ENCODE data around the gene TMEM255A. TPM values are rescaled to one million over a fixed set of nuclear protein-coding genes. Genes with fewer than 3 reads are reported as not detected.

The TMEM255A gene
- total and polyA plus RNA-seq, 2 of the 4 experiments (the other 2 are of a cell fraction), result 0.03 TPM; not detected in 1

DNA sequence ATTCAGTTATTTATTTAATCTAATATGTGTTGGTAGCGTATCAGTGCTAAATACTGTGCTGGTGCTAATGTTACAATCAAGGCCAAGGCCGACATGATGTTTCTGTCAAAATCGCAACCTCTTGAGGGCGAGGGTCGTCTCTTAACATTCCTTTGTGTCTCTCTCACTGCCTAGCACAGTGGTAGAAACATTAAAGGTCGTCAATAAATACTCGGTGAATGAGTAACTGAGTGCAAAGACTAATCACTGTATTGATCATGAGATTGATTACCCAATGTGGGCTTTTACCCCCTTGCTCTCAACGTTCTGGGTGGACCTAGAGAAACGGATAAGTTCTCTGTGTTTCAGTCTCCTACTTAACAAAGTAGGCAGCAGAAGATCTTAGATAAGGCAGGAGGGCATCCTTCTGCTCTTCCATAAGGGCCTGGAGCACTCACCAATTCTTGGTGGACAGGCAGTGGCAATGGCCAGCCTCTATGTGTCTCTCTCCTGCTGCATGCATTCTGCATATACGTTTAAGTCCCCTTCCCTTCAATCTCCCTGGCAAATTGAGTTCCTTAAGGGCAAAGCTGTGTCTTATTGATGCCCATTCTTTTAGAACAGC lies 30.1 kb downstream of the TMEM255A start:
- no CpG with 5 or more reads among the region's 10 CpGs for WGBS, 2 experiments (ENCODE audit: extremely low coverage in 2 of 2, insufficient read length in 1 of 2)
- TF ChIP-seq CHD1 (IDR thresholded peaks at IDR 0.05; ENCODE audit: low read depth, low read length), result no peak
- TF ChIP-seq RFX5 (IDR thresholded peaks at IDR 0.05; ENCODE audit: low read depth, low read length), result no peak
- no peak for TF ChIP-seq NFE2L2 (IDR thresholded peaks at IDR 0.05; ENCODE audit: low read depth, low read length)
- TF ChIP-seq RCOR1 (IDR thresholded peaks at IDR 0.05; ENCODE audit: insufficient replicate concordance, low read length), result no peak
- no peak for TF ChIP-seq FOS (IDR thresholded peaks at IDR 0.05; ENCODE audit: low read depth, low read length)
- no peak for TF ChIP-seq BHLHE40 (IDR thresholded peaks at IDR 0.05; ENCODE audit: low read depth, low read length)
- no peak for TF ChIP-seq MAZ (IDR thresholded peaks at IDR 0.05; ENCODE audit: borderline replicate concordance, low read depth, low read length)
- TF ChIP-seq, protein P1, sequence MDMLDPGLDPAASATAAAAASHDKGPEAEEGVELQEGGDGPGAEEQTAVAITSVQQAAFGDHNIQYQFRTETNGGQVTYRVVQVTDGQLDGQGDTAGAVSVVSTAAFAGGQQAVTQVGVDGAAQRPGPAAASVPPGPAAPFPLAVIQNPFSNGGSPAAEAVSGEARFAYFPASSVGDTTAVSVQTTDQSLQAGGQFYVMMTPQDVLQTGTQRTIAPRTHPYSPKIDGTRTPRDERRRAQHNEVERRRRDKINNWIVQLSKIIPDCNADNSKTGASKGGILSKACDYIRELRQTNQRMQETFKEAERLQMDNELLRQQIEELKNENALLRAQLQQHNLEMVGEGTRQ (IDR thresholded peaks at IDR 0.05; ENCODE audit: low read depth, low read length), result no peak
- TF ChIP-seq CEBPB (IDR thresholded peaks at IDR 0.05; ENCODE audit: low read depth, low read length), result no peak
- no peak for TF ChIP-seq POLR2A (IDR thresholded peaks at IDR 0.05; ENCODE audit: low read depth, low read length)
- no peak for TF ChIP-seq SMC3 (IDR thresholded peaks at IDR 0.05; ENCODE audit: low read depth, low read length)
- TF ChIP-seq, protein P2, sequence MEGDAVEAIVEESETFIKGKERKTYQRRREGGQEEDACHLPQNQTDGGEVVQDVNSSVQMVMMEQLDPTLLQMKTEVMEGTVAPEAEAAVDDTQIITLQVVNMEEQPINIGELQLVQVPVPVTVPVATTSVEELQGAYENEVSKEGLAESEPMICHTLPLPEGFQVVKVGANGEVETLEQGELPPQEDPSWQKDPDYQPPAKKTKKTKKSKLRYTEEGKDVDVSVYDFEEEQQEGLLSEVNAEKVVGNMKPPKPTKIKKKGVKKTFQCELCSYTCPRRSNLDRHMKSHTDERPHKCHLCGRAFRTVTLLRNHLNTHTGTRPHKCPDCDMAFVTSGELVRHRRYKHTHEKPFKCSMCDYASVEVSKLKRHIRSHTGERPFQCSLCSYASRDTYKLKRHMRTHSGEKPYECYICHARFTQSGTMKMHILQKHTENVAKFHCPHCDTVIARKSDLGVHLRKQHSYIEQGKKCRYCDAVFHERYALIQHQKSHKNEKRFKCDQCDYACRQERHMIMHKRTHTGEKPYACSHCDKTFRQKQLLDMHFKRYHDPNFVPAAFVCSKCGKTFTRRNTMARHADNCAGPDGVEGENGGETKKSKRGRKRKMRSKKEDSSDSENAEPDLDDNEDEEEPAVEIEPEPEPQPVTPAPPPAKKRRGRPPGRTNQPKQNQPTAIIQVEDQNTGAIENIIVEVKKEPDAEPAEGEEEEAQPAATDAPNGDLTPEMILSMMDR (conservative IDR thresholded peaks at IDR 0.05; ENCODE audit: low read depth, low read length), result no peak
- TF ChIP-seq RAD21 (IDR thresholded peaks at IDR 0.05; ENCODE audit: low read length), result no peak
- TF ChIP-seq, protein P3, sequence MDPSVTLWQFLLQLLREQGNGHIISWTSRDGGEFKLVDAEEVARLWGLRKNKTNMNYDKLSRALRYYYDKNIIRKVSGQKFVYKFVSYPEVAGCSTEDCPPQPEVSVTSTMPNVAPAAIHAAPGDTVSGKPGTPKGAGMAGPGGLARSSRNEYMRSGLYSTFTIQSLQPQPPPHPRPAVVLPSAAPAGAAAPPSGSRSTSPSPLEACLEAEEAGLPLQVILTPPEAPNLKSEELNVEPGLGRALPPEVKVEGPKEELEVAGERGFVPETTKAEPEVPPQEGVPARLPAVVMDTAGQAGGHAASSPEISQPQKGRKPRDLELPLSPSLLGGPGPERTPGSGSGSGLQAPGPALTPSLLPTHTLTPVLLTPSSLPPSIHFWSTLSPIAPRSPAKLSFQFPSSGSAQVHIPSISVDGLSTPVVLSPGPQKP (IDR thresholded peaks at IDR 0.05; ENCODE audit: borderline replicate concordance, low read depth, low read length), result no peak
- TF ChIP-seq MXI1 (IDR thresholded peaks at IDR 0.05; ENCODE audit: borderline replicate concordance, low read depth, low read length), result no peak
- no peak for TF ChIP-seq MAFK (IDR thresholded peaks at IDR 0.05; ENCODE audit: low read depth, low read length)

More for the DNA sequence above, 30.1 kb downstream of the TMEM255A start:
- Histone ChIP-seq H4K5ac (ENCODE audit: low read depth, low read length) (no peak overlapping the region), H3K9me1 (ENCODE audit: insufficient read depth, low read length) (no peaks in the 10 kb centered on the region), H2BK5ac (ENCODE audit: low read depth, low read length, poor library complexity, severe bottlenecking) (no peak overlapping the region), H3K27me3 (ENCODE audit: control insufficient read depth, insufficient read depth, low read length) (peaks cover 10% of the 10 kb centered on the region), H4K91ac (ENCODE audit: insufficient read depth, low read depth, low read length) (no peak overlapping the region), H3K9ac (ENCODE audit: low read depth, low read length) (no peak overlapping the region), H3K14ac (replicated peaks; ENCODE audit: low read depth, low read length) (no peak overlapping the region), H2BK15ac (ENCODE audit: low read depth, low read length) (no peak overlapping the region), H3K18ac (ENCODE audit: low read depth, low read length) (no peak overlapping the region), H3K79me1 (ENCODE audit: low read depth in 1 of 2, low read length in 2 of 2) (no peaks in the 10 kb centered on the region), H2BK20ac (ENCODE audit: low read depth, low read length) (no peak overlapping the region), H2BK120ac (ENCODE audit: low read depth, low read length) (no peak overlapping the region), H3K23ac (ENCODE audit: low read depth, low read length) (no peak overlapping the region), H3K9me3 (ENCODE audit: control insufficient read depth, insufficient read depth, low read length) (no peaks in the 10 kb centered on the region), H2AK5ac (ENCODE audit: low read depth, low read length) (no peak overlapping the region), H3K27ac (ENCODE audit: insufficient read depth, low read length) (no peak overlapping the region), H4K8ac (ENCODE audit: low read depth in 2 of 2, low read length in 2 of 2) (no peak overlapping the region), H4K20me1 (ENCODE audit: insufficient read depth, low read length) (no peaks in the 10 kb centered on the region), H3K4me1 (ENCODE audit: control insufficient read depth, insufficient read depth, low read length) (no peaks in the 10 kb centered on the region), H3K4me2 (ENCODE audit: low read depth, low read length) (no peak overlapping the region), H2AK9ac (replicated peaks; ENCODE audit: low read depth, low read length, poor library complexity) (no peak overlapping the region), H2AFZ (replicated peaks; ENCODE audit: low read length, poor library complexity) (no peak overlapping the region), H3K36me3 (ENCODE audit: control insufficient read depth, insufficient read depth, low read length) (no peaks in the 10 kb centered on the region), H3K56ac (ENCODE audit: extremely low read depth, insufficient read depth, low read length) (no peak overlapping the region), H3K4ac (ENCODE audit: low read depth, low read length) (no peak overlapping the region), H3K4me3 (ENCODE audit: insufficient read depth, low read depth, low read length) (no peak overlapping the region)
- no peak for ATAC-seq (ENCODE audit: low read depth)
- no peak for DNase-seq
- dilution Hi-C loops (cut with HindIII; ENCODE audit: low sequenced_read_pairs, unreplicated experiment), result no loop called here
- in situ Hi-C loops (cut with MboI; ENCODE audit: low sequenced_read_pairs), result no loop called here
- no TSS peak for BruUV-seq (replicated peaks)
- intact Hi-C loops (cut with micrococcal nuclease), result no loop called here
- CTCF ChIA-PET, result no interaction called here
- POLR2A ChIA-PET (ENCODE audit: unreplicated experiment), result no interaction called here
